Fibroblast of upper back skin (primary cell): ENCODE measurements around the gene B3GLCT.

Experiments used
- DNase-seq: peaks from one replicate; pipeline ENCODE4 v3.0.0-alpha.2; 2013

B3GLCT gene

DNA sequence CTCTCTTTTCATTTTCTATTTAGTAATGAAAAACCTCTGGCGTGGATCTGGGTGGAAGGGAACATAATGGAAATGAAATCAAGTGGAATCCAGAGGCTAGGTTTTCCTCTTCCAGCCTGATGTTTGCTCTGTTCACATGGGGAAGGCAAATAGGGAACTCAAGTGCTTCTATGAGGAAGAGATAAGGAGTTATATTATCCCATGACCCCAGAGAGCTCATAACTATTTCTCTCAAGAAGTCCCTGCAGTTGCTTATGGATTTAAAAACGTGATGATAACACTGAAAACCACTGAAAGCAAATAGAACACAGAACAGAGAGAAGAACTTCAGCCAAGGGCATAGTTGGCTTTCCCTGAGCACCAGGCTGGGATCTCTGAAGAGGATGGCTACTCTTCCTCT lies 157.8 kb downstream of the B3GLCT start:
- DNase-seq, result no peak

DNA sequence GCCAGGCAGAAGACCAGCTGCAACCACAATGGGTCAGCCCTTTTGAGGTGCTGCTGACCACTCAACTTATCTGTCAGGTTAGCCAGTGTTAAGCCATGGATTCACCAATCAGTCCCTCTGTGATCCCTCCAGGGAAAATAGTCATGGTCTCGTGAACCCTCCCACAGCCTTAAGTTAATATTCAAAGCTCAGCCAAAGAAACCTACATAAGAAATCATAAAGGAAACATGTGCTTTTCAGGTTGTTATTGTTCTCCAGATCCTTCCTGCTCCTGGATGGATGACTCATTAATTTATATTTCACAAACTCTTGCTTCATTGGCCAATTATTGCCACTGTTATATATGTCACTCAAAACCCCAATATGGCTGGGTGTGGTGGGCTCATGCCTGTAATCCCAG lies 161.9 kb downstream of the B3GLCT start:
- DNase-seq, result no peak

- DNase-seq, result no peak
These were observed 165.9 kb downstream of the B3GLCT start for GRCh38 chr13:31365630-31366029.

- no peak for DNase-seq
These were observed 167.6 kb downstream of the B3GLCT start for GRCh38 chr13:31367410-31367809.

- DNase-seq, result no peak
These were observed 169.4 kb downstream of the B3GLCT start for GRCh38 chr13:31369213-31369612.

GRCh38 chr13:31372454-31372853 lies 172.7 kb downstream of the B3GLCT start:
- no peak for DNase-seq

- no peak for DNase-seq
These were observed 174.9 kb downstream of the B3GLCT start for GRCh38 chr13:31374682-31375081.

DNA sequence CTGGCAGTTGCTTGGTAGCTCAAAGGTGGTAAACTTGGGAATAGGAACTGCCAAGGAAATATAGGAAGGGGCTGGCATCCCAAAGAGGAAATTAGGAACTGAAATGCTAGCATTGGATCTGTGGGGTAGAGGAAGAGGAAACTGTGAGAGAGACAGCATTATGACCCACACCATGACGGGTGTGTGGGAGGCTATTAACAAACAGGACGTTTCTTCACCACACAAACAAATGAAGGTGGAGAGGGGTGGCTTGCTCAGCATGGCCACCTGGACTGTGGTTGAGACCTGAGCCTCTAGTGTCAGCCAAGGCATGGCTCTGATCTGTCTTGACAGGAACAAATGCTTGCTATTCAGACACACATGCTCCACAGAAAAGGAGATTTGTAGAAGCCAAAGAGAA lies 178.2 kb downstream of the B3GLCT start:
- no peak for DNase-seq

GRCh38 chr13:31380715-31381114 lies 180.9 kb downstream of the B3GLCT start:
- no peak for DNase-seq
